Activated T-helper 1 cell treated with anti-CD3 and anti-CD28 coated beads, Interleukin-12 subunit alpha, Interleukin-12 subunit beta, Interleukin-2, Interleukin-4 antibody, amounts not matched to agents 30 ng/mL and 10 ng/mL and 1 ng/mL, durations not matched to agents 14 hours and 24 hours and 36 hours (primary cell): ENCODE measurements around the gene CHMP4B. TPM values are rescaled to one million over a fixed set of nuclear protein-coding genes. Genes with fewer than 3 reads are reported as not detected.

Source experiments
- DNase-seq: peaks from one replicate; pipeline ENCODE4 v3.0.0; 2021; ENCODE audit warnings: low spot score
- H3K27ac Mint-ChIP-seq: one replicate; pipeline ENCODE4 v1.8.0; 2021; ENCODE audit warnings: mild to moderate bottlenecking, mixed read lengths
- H3K27me3 Mint-ChIP-seq: one replicate; pipeline ENCODE4 v1.8.0; 2022; ENCODE audit warnings: mild to moderate bottlenecking, moderate library complexity, mixed read lengths; ENCODE audit not compliant: insufficient read depth
- H3K36me3 Mint-ChIP-seq: one replicate; pipeline ENCODE4 v1.8.0; 2021; ENCODE audit warnings: low read depth, mixed read lengths
- H3K4me1 Mint-ChIP-seq: one replicate; pipeline ENCODE4 v1.8.0; 2021; ENCODE audit warnings: low read depth, mixed read lengths
- H3K4me3 Mint-ChIP-seq: one replicate; pipeline ENCODE4 v1.8.0; 2021; ENCODE audit warnings: mild to moderate bottlenecking, moderate library complexity, mixed read lengths
- H3K9me3 Mint-ChIP-seq: one replicate; pipeline ENCODE4 v1.8.0; 2021; ENCODE audit warnings: mixed read lengths
- intact Hi-C: fragments of 100-400 bp; cut with micrococcal nuclease; formaldehyde crosslinking; loops from one replicate; pipeline ENCODE4 v1.15.1; 2024
- total RNA-seq: library from RNA; stranded (reverse); gene quantifications from 2 replicates; pipeline ENCODE4 v1.2.3, GENCODE V29; 2022

Gene CHMP4B, protein sequence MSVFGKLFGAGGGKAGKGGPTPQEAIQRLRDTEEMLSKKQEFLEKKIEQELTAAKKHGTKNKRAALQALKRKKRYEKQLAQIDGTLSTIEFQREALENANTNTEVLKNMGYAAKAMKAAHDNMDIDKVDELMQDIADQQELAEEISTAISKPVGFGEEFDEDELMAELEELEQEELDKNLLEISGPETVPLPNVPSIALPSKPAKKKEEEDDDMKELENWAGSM
- 94.5 and 96.4 TPM in 2 replicates for total RNA-seq

DNA sequence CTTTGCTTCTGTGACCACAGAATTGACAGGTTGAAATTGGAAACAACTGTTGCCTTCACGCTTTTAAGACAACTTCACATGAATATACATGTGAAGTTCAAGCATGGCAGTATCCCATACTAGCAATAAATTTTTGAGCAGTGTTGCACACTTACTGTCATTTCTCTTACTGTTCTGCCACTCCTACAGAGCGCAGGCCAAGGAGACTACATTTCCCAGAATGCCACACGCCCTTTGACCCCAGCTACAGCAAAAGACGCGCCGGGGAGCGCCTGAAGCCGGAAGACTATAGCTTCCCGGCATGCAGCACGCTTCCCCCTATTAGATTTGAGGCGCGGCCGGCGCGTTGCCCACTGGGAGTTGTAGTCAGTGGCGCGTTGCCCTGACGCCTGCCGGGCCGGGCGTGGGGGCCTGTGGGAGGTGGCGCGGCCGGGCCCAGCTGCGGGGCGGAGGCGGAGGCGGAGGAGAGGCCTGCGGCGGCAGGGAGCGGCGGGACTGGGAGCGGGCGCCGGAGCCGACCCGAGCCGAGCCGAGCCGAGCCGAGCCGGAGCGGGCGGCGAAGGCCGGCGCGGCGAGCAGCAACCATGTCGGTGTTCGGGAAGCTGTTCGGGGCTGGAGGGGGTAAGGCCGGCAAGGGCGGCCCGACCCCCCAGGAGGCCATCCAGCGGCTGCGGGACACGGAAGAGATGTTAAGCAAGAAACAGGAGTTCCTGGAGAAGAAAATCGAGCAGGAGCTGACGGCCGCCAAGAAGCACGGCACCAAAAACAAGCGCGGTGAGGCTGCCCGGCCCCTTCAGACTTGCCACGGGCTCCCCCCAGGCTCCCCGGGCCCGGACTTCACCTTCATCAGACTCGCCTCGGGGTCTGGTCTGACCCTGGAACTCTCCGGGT, at the start of gene CHMP4B:
Gene CHMP4B (plus strand): TSS at position 464 of the 891 bp plus-strand sequence. CDS start 121 bp downstream, at position 585.
- intact Hi-C loops: loop anchor here (1.0 to 5.0 kb wide), 11 partner anchors 33 to 1859 kb away; partner anchors contain the start of genes ACTL10, AHCY, E2F1 and EIF2S2
- H3K4me1 Mint-ChIP-seq: peaks cover 47% of the 10 kb centered on the region
- H3K27me3 Mint-ChIP-seq: no peaks in the 10 kb centered on the region
- H3K36me3 Mint-ChIP-seq: peaks cover 27% of the 10 kb centered on the region
- H3K27ac Mint-ChIP-seq: peak within 1 kb of the TSS; percentile 97
- peak within 1 kb of the TSS; percentile 94 for H3K4me3 Mint-ChIP-seq
- no peaks in the 10 kb centered on the region for H3K9me3 Mint-ChIP-seq
- peak; percentile 99 for DNase-seq

DNA sequence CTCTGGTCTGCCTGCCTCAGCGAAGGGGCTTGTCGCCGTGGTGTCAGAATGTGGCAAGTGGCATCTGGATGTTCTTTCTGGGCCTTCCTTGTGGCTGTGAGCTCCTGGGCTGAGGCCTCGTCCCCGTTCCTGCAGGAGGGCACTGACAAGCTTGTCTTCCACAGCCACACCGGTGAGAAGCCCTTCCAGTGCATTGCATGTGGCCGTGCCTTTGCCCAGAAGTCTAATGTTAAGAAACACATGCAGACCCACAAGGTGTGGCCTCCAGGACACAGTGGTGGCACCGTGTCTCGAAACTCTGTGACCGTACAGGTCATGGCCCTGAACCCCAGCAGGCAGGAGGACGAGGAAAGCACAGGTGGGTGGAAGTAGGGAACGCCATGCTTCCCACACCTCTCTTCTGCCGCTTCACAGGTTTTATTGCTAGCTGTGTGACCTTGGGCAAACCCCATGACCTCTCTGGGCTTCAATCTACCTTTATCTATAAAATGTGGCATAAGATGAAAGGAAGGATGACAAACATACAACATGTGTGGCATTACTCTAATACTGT, 49.4 kb upstream of the CHMP4B start:
- intact Hi-C loops: no loop called here
- H3K27me3 Mint-ChIP-seq: no peaks in the 10 kb centered on the region

DNA sequence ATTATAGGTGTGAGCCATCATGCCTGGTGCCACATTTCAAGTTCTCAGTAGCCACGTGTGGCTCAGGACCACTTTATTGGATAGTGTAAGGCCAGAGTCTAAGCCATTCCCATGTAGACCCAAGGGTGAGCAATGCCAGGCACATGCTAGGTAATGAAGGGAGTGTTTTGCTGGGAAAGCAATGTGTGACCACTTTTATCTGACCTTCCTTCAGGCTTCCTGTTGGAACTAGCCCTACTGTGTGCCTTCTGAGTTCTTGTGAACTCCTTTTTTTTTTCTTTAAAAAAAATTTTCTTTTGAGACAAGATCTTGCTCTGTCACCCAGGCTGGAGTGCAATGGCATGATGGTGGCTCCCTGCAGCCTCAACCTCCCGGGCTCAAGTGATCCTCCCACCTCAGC, 46.0 kb upstream of the CHMP4B start:
- H3K36me3 Mint-ChIP-seq: peaks cover 15% of the 10 kb centered on the region
- H3K27ac Mint-ChIP-seq: no peak overlapping the region
- no peaks in the 10 kb centered on the region for H3K4me1 Mint-ChIP-seq
- intact Hi-C loops: no loop called here
- no peaks in the 10 kb centered on the region for H3K27me3 Mint-ChIP-seq
- DNase-seq: no peak
- no peak overlapping the region for H3K4me3 Mint-ChIP-seq
- no peaks in the 10 kb centered on the region for H3K9me3 Mint-ChIP-seq

More for the DNA sequence above, 49.4 kb upstream of the CHMP4B start:
- Mint-ChIP-seq H3K9me3 (peaks cover 6% of the 10 kb centered on the region), H3K36me3 (peaks cover 23% of the 10 kb centered on the region), H3K27ac (no peak overlapping the region), H3K4me3 (no peak overlapping the region), H3K4me1 (peaks cover 5% of the 10 kb centered on the region)
- DNase-seq: no peak

DNA sequence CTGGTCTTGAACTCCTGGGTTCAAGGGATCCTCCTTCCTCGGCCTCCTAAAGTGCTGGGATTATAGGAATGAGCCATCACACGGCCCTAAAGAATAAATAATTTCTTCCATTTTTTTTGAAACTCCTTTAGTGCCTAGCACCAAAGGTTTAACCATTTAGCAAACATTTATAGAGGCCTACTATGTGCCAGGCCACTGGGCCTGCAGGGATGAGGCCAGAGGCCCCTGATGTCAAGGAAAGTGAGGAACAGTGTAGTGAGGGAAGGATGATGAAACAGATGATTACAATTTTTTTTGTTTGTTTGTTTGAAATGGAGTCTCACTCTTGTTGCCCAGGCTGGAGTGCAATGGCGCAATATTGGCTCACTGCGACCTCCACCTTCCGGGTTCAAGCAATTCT, 45.6 kb upstream of the CHMP4B start:
- Mint-ChIP-seq H3K36me3 (peaks cover 15% of the 10 kb centered on the region), H3K27me3 (no peaks in the 10 kb centered on the region), H3K4me3 (no peak overlapping the region), H3K27ac (no peak overlapping the region), H3K9me3 (no peaks in the 10 kb centered on the region), H3K4me1 (no peaks in the 10 kb centered on the region)
- DNase-seq: no peak
- intact Hi-C loops: no loop called here

DNA sequence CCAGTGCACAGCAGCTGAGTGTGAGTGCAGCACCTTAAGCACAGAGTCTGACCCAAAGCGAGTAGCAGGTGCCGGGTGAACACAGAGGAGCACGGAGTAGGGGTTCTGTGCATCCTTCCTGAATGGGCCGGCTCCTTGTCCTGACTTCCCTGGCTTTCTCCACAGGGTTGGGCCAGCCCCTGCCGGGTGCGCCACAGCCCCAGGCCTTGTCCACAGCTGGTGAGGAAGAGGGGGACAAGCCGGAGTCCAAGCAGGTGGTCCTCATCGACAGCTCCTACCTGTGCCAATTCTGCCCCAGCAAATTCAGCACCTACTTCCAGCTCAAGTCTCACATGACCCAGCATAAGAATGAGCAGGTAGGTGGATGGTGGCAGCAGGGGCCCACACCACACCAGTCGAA, 44.5 kb upstream of the CHMP4B start:
- no peak for DNase-seq
- intact Hi-C loops: no loop called here
- no peak overlapping the region for H3K4me3 Mint-ChIP-seq
- no peaks in the 10 kb centered on the region for H3K9me3 Mint-ChIP-seq
- H3K4me1 Mint-ChIP-seq: no peaks in the 10 kb centered on the region
- no peaks in the 10 kb centered on the region for H3K27me3 Mint-ChIP-seq
- peaks cover 15% of the 10 kb centered on the region for H3K36me3 Mint-ChIP-seq
- H3K27ac Mint-ChIP-seq: no peak overlapping the region

DNA sequence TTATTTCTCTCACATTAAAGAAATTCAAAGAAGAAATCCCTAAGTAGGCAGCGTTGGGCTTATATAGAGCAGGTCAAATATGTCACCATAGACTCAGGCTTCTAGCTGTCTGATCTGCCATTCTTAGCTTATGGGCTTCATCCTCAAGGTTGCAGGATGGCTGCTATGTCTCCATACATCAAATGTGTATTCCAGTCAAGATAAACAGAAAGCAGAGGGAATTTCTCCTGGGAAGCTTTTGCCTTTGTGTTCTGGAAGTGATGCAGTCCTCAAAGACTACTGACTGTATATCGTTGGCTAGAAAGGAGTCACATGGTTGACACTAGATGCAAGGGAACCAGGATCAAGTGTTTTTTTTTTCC, 43.4 kb upstream of the CHMP4B start:
- intact Hi-C loops: no loop called here
- Mint-ChIP-seq H3K36me3 (peaks cover 16% of the 10 kb centered on the region), H3K27me3 (no peaks in the 10 kb centered on the region), H3K4me3 (no peak overlapping the region), H3K27ac (no peak overlapping the region), H3K9me3 (no peaks in the 10 kb centered on the region), H3K4me1 (peaks cover under 1% of the 10 kb centered on the region)
- DNase-seq: no peak

DNA sequence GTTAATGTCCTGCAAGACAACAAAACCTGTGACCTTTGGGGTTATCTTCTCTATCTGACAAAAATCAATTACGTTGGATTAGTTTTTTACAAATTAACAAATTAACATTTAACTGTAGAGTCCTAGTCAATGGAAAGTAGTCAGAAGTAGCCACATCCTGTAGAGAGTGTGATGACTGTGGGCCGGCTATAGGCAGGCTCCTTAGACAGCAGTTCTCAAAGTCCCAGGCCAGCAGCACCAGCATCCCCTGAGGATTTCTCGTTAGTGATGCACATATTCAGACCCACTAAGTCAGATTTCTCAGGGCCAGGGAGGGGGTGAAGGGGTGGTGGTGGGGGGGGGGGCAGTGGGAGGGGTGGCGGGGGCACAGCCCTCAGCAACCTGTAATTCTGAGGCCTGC, 42.1 kb upstream of the CHMP4B start:
- H3K27me3 Mint-ChIP-seq: no peaks in the 10 kb centered on the region
- H3K27ac Mint-ChIP-seq: no peak overlapping the region
- peaks cover 9% of the 10 kb centered on the region for H3K4me1 Mint-ChIP-seq
- H3K4me3 Mint-ChIP-seq: no peak overlapping the region
- no peaks in the 10 kb centered on the region for H3K9me3 Mint-ChIP-seq
- H3K36me3 Mint-ChIP-seq: peaks cover 16% of the 10 kb centered on the region
- no peak for DNase-seq
- intact Hi-C loops: no loop called here

DNA sequence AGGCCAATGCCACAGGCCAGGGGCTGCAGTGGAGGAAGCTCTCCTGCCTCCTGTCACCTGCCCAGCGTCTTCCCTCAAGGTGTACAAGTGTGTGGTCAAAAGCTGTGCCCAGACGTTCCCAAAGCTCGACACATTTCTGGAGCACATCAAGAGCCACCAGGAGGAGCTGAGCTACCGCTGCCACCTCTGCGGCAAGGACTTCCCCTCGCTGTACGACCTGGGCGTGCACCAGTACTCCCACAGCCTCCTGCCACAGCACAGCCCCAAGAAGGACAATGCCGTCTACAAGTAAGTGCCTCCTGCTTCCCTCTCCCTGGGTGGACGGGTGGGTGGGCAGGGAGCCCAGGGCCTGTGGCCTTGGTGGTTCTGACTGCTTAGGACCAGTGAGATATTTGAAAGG, 41.1 kb upstream of the CHMP4B start:
- no peaks in the 10 kb centered on the region for H3K9me3 Mint-ChIP-seq
- H3K36me3 Mint-ChIP-seq: peaks cover 18% of the 10 kb centered on the region
- no peaks in the 10 kb centered on the region for H3K27me3 Mint-ChIP-seq
- H3K4me1 Mint-ChIP-seq: peaks cover 19% of the 10 kb centered on the region
- intact Hi-C loops: no loop called here
- DNase-seq: no peak
- no peak overlapping the region for H3K4me3 Mint-ChIP-seq
- no peak overlapping the region for H3K27ac Mint-ChIP-seq

DNA sequence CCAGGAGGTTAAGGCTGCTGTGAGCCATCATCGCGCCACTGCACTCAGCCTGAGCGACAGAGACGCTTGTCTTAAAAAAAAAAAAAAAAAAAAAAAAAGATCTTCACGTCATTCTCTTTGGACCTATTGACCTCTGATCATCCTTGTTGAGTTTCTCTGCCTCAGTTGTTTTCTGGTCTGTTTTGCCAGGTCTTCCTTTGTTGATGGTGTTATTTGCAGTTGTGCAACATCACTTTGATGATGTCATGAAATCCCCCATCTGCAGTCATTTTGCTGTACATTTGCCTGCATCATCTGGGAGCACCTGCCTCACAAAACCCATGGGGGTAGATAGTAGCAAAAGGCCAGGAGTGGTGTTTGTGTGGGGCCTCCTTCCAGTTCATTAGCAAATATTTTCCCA, 39.2 kb upstream of the CHMP4B start:
- Mint-ChIP-seq H3K27ac (no peak overlapping the region), H3K4me3 (no peak overlapping the region), H3K27me3 (no peaks in the 10 kb centered on the region), H3K36me3 (peaks cover 13% of the 10 kb centered on the region), H3K9me3 (no peaks in the 10 kb centered on the region), H3K4me1 (peaks cover 20% of the 10 kb centered on the region)
- no peak for DNase-seq
- intact Hi-C loops: no loop called here

DNA sequence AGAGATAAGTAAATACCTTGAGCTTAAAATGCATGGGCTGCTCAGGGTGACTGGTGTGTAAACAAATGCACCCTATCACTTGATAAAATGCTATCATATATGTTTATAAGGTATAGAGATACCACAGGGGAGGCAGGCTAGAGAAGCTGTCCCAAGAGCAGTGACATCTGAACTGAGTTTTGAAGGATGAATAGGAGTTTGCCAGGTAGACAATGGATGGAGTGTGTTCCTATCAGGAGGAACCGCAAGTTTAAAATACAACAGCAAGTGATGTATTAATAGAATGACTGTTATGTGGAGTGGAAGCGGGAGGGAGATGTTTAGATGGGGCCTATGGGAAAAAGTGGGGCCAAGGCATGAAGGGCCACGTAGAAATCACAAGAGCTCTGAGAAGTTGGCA, 38.7 kb upstream of the CHMP4B start:
- Mint-ChIP-seq H3K4me1 (peaks cover 20% of the 10 kb centered on the region), H3K36me3 (peaks cover 9% of the 10 kb centered on the region), H3K27me3 (no peaks in the 10 kb centered on the region), H3K4me3 (no peak overlapping the region), H3K27ac (peak overlapping the region; percentile 6), H3K9me3 (no peaks in the 10 kb centered on the region)
- intact Hi-C loops: no loop called here
- DNase-seq: no peak

DNA sequence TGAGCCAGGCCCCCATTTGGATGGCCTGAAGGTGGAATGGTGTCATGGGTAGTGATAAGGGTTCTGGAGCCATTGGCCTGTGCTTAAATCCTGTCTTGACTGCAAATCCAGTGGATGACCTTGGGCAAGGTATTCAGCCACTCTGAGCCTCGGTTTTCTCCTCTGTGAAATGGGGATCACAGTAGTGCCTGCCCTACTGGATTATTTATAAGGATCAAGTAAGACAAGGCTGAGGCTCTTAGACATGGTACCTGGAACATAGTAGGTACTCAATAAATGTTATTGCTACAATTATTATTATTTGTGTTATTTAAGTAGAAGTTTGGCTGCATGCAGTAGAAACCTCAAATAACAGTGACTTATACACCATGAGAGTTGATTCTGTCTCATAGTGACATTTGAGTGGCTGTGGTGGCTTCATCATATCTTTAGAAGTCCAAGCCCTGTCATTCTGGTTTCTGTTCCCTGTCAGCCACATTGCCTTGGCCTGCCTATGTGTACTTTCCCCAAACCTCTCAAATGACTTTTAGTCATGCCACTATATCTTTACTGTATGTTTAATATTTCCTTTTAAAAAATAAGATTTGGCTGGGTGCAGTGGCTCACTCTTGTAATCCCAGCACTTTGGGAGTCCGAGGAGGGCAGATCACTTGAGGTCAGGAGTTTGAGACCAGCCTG, 37.6 kb upstream of the CHMP4B start:
- H3K36me3 Mint-ChIP-seq: peaks cover 9% of the 10 kb centered on the region
- no peaks in the 10 kb centered on the region for H3K27me3 Mint-ChIP-seq
- H3K4me1 Mint-ChIP-seq: peaks cover 28% of the 10 kb centered on the region
- no peak overlapping the region for H3K4me3 Mint-ChIP-seq
- intact Hi-C loops: no loop called here
- no peak overlapping the region for H3K27ac Mint-ChIP-seq
- no peaks in the 10 kb centered on the region for H3K9me3 Mint-ChIP-seq
- no peak for DNase-seq

DNA sequence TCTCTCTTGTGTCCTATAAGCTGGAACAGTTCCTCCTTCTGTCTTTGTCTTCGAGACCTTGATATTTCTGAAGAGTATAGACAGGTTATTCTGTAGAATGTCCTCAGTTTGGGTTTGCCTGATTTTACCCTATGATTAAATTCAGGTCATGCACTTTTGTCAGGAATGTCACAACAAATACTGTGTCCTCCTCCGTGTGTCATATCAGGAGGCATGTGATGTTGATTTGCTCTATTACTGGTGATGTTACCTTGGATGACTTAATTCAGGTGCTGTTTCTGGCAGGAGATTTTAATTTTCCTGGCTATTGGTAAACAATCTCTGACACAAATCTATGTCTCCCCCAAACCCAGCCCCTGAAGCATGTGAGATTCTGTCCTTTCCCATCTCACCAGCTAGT, 33.3 kb upstream of the CHMP4B start:
- no peak overlapping the region for H3K4me3 Mint-ChIP-seq
- peaks cover 47% of the 10 kb centered on the region for H3K4me1 Mint-ChIP-seq
- H3K27me3 Mint-ChIP-seq: no peaks in the 10 kb centered on the region
- H3K36me3 Mint-ChIP-seq: peaks cover 16% of the 10 kb centered on the region
- no peaks in the 10 kb centered on the region for H3K9me3 Mint-ChIP-seq
- DNase-seq: no peak
- intact Hi-C loops: loop anchor here (1.0 kb wide), 1 partner anchor 33 kb away; the partner anchor contains the start of gene CHMP4B
- peak overlapping the region; percentile 90 for H3K27ac Mint-ChIP-seq
